MCF 10A (cell line): ENCODE measurements around the gene LGI1. TPM values are rescaled to one million over a fixed set of nuclear protein-coding genes. Genes with fewer than 3 reads are reported as not detected.

ENCODE experiments used
- BruUV-seq: library from RNA; stranded (reverse); fragments of 400-500 nt; replicated peaks from 2 replicates; lab custom pipeline; 2021; lab: Mats Ljungman, UMichigan
- CTCF ChIA-PET: fragments of 300-600 bp; sonication (Branson Sonifier 250); formaldehyde crosslinking; extraction: SDS; loops from one replicate; lab custom pipeline; 2021; ENCODE audit warnings: antibody characterized with exemption, inconsistent platforms; lab: Yijun Ruan, JAX
- POLR2A ChIA-PET: fragments of 300-600, 350-650 bp; sonication (Branson Sonifier 250); formaldehyde crosslinking; extraction: SDS; loops from one replicate; lab custom pipeline; 2020; ENCODE audit warnings: antibody characterized with exemption, inconsistent platforms; lab: Yijun Ruan, JAX
- DNase-seq: peaks from one replicate; pipeline ENCODE4 v3.0.0-alpha.2; 2018; ENCODE audit not compliant: unreplicated experiment
- H3K27ac Mint-ChIP-seq: one replicate; pipeline ENCODE4 v1.8.0; 2022; ENCODE audit warnings: mild to moderate bottlenecking, low read depth, mixed read lengths; ENCODE audit not compliant: unreplicated experiment
- H3K27me3 Mint-ChIP-seq: one replicate; pipeline ENCODE4 v1.8.0; 2022; ENCODE audit warnings: mixed read lengths; ENCODE audit not compliant: insufficient read depth, unreplicated experiment
- H3K36me3 Mint-ChIP-seq: one replicate; pipeline ENCODE4 v1.8.0; 2022; ENCODE audit warnings: mild to moderate bottlenecking, moderate library complexity, mixed read lengths; ENCODE audit not compliant: insufficient read depth, unreplicated experiment
- H3K4me1 Mint-ChIP-seq: one replicate; pipeline ENCODE4 v1.8.0; 2022; ENCODE audit warnings: mixed read lengths; ENCODE audit not compliant: insufficient read depth, unreplicated experiment
- H3K4me3 Mint-ChIP-seq: one replicate; pipeline ENCODE4 v1.8.0; 2022; ENCODE audit warnings: mild to moderate bottlenecking, moderate library complexity, mixed read lengths; ENCODE audit not compliant: unreplicated experiment
- H3K9me3 Mint-ChIP-seq: one replicate; pipeline ENCODE4 v1.8.0; 2022; ENCODE audit warnings: mixed read lengths; ENCODE audit not compliant: unreplicated experiment
- intact Hi-C: fragments of 100-400 bp; cut with micrococcal nuclease; formaldehyde crosslinking; loops from 2 replicates; pipeline ENCODE4 v1.14.1; 2022
- total RNA-seq: library from RNA; stranded (reverse); gene quantifications from 2 replicates; pipeline ENCODE4 v1.2.3, GENCODE V29; 2022
- TF ChIP-seq, protein P1 (sequence below): fragments of 200-600 bp; IDR thresholded peaks from one replicate; pipeline ENCODE4 v1.8.0; 2022; ENCODE audit warnings: antibody characterized with exemption, mild to moderate bottlenecking; ENCODE audit not compliant: unreplicated experiment

LGI1 gene
- total RNA-seq, 1 experiment from 2014 or later: not detected

- H3K36me3 Mint-ChIP-seq: no peaks in the 10 kb centered on the region
- CTCF ChIA-PET: interaction anchor here (1.3 to 1.4 kb wide), 2 partner anchors 82 to 93 kb away, joined by 3 to 4 read pairs; no protein-coding TSS in a partner anchor
- TF ChIP-seq, protein P1, sequence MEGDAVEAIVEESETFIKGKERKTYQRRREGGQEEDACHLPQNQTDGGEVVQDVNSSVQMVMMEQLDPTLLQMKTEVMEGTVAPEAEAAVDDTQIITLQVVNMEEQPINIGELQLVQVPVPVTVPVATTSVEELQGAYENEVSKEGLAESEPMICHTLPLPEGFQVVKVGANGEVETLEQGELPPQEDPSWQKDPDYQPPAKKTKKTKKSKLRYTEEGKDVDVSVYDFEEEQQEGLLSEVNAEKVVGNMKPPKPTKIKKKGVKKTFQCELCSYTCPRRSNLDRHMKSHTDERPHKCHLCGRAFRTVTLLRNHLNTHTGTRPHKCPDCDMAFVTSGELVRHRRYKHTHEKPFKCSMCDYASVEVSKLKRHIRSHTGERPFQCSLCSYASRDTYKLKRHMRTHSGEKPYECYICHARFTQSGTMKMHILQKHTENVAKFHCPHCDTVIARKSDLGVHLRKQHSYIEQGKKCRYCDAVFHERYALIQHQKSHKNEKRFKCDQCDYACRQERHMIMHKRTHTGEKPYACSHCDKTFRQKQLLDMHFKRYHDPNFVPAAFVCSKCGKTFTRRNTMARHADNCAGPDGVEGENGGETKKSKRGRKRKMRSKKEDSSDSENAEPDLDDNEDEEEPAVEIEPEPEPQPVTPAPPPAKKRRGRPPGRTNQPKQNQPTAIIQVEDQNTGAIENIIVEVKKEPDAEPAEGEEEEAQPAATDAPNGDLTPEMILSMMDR: no peak
- peaks cover 33% of the 10 kb centered on the region for H3K27me3 Mint-ChIP-seq
- H3K4me1 Mint-ChIP-seq: peaks cover 5% of the 10 kb centered on the region
- no peak for DNase-seq
- intact Hi-C loops: no loop called here
- no TSS peak for BruUV-seq
- POLR2A ChIA-PET: interaction anchor here (2.1 kb wide), 1 partner anchor 20 kb away, joined by 6 read pairs; the partner anchor contains the start of gene FRA10AC1
- H3K9me3 Mint-ChIP-seq: no peaks in the 10 kb centered on the region
- no peak overlapping the region for H3K4me3 Mint-ChIP-seq
- H3K27ac Mint-ChIP-seq: no peak overlapping the region
These were observed 35.2 kb upstream of the LGI1 start for GRCh38 chr10:93722550-93722949.

DNA sequence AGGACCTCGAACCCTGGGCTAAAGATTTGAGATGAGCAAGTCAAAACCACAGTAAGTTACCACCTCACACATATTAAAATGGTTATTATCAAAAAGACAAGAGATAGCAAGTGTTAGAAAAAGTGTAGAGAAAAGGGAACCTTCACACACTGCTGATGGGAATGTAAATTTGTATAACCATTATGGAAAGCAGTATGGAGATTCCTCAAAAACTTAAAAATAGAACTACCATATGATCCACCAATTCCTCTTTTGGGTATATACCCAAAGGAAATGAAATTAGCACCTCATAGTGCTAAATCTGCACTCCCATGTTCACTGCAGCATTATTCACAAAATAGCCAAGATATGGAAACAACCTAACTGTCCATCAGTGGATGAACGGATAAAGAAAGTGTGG is 34.6 kb upstream of the LGI1 start:
- H3K36me3 Mint-ChIP-seq: no peaks in the 10 kb centered on the region
- TF ChIP-seq, protein P1: no peak
- ChIA-PET CTCF (interaction anchor here (1.3 kb wide), 1 partner anchor 81 kb away, joined by 3 read pairs; no protein-coding TSS in a partner anchor), POLR2A (interaction anchor here (2.1 kb wide), 1 partner anchor 20 kb away, joined by 6 read pairs; the partner anchor contains the start of gene FRA10AC1)
- no peaks in the 10 kb centered on the region for H3K9me3 Mint-ChIP-seq
- peaks cover 5% of the 10 kb centered on the region for H3K4me1 Mint-ChIP-seq
- no peak overlapping the region for H3K27ac Mint-ChIP-seq
- no peak for DNase-seq
- H3K27me3 Mint-ChIP-seq: peaks cover 39% of the 10 kb centered on the region
- intact Hi-C loops: no loop called here
- no peak overlapping the region for H3K4me3 Mint-ChIP-seq
- BruUV-seq: no TSS peak

DNA sequence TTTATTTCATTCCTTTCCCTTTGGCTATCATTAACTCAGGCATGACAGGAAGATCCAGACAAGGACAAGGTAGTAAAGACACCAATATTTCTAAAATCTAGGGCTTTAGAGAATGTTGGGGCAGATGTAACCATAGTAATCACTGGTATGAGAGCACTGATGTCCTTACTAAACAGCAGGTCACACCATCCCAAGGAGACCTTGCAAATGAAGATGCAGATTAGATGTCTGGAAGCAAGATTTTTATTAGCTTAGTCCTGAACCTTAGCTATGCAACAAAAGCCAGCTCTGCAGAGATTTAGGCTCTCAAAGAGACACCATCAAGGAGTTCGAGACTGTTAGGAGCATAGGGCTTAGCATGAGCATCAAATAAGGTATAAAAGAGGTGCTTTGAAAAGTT is 31.7 kb upstream of the LGI1 start:
- ChIA-PET CTCF (interaction anchor here (0.8 kb wide), 1 partner anchor 90 kb away, joined by 3 read pairs; no protein-coding TSS in a partner anchor), POLR2A (interaction anchor here (0.8 kb wide), 1 partner anchor 12 kb away, joined by 3 read pairs; no protein-coding TSS in a partner anchor)
- Mint-ChIP-seq H3K27ac (no peak overlapping the region), H3K4me3 (no peak overlapping the region), H3K4me1 (peaks cover under 1% of the 10 kb centered on the region), H3K27me3 (peaks cover 55% of the 10 kb centered on the region), H3K36me3 (no peaks in the 10 kb centered on the region), H3K9me3 (no peaks in the 10 kb centered on the region)
- intact Hi-C loops: no loop called here
- DNase-seq: no peak
- TF ChIP-seq, protein P1: no peak
- BruUV-seq: no TSS peak

- Mint-ChIP-seq H3K4me3 (no peak overlapping the region), H3K36me3 (no peaks in the 10 kb centered on the region), H3K27me3 (peaks cover 23% of the 10 kb centered on the region), H3K4me1 (no peaks in the 10 kb centered on the region), H3K27ac (no peak overlapping the region), H3K9me3 (no peaks in the 10 kb centered on the region)
- TF ChIP-seq, protein P1: no peak
- no peak for DNase-seq
- ChIA-PET CTCF (no interaction called here), POLR2A (no interaction called here)
- intact Hi-C loops: no loop called here
- no TSS peak for BruUV-seq
These were observed 16.4 kb upstream of the LGI1 start for GRCh38 chr10:93741367-93741766.
